K562 treated with DMSO at 1 percent for 4 hours (cell line): ENCODE measurements around the gene POU3F4. TPM values are rescaled to one million over a fixed set of nuclear protein-coding genes. Genes with fewer than 3 reads are reported as not detected.

Experiments used
- total RNA-seq: library from RNA; unstranded; fragments of 300-600 nt; gene quantifications from 2 replicates; pipeline ENCODE4 v1.2.3, GENCODE V29; 2022; ENCODE audit not compliant: insufficient read depth

POU3F4 gene
- not detected in 2 replicates for total RNA-seq

GRCh38 chrX:83508006-83508405 lies at the start of gene POU3F4:
Gene POU3F4, plus strand, starts transcription at chrX:83508290. Its CDS starts 35 bp downstream, at chrX:83508325.

